Measurements from ENCODE around the gene PARD3B.

Gene PARD3B

GRCh38 chr2:204647626-204648025, 102.4 kb downstream of the PARD3B start:
- DNase-seq (ENCODE audit: extremely low read depth in 1 of 2, low read depth in 1 of 2): no peak

GRCh38 chr2:204650611-204651010, 105.3 kb downstream of the PARD3B start:
- no peak for DNase-seq (ENCODE audit: extremely low read depth in 1 of 2, low read depth in 1 of 2)

- DNase-seq (ENCODE audit: extremely low read depth in 1 of 2, low read depth in 1 of 2): no peak
Measured at GRCh38 chr2:204652063-204652462, 106.8 kb downstream of the PARD3B start.

- DNase-seq (ENCODE audit: extremely low read depth in 1 of 2, low read depth in 1 of 2): no peak
Measured at GRCh38 chr2:204654669-204655068, 109.4 kb downstream of the PARD3B start.

GRCh38 chr2:204655101-204655500, 109.8 kb downstream of the PARD3B start:
- no peak for DNase-seq (ENCODE audit: extremely low read depth in 1 of 2, low read depth in 1 of 2)

GRCh38 chr2:204655626-204656025, 110.4 kb downstream of the PARD3B start:
- DNase-seq (ENCODE audit: extremely low read depth in 1 of 2, low read depth in 1 of 2): no peak

- DNase-seq (ENCODE audit: extremely low read depth in 1 of 2, low read depth in 1 of 2): no peak
Measured at GRCh38 chr2:204657024-204657423, 111.7 kb downstream of the PARD3B start.

GRCh38 chr2:204662956-204663355, 117.7 kb downstream of the PARD3B start:
- DNase-seq (ENCODE audit: extremely low read depth in 1 of 2, low read depth in 1 of 2): no peak

GRCh38 chr2:204663816-204664425, 118.6 kb downstream of the PARD3B start:
- DNase-seq (ENCODE audit: extremely low read depth in 1 of 2, low read depth in 1 of 2): no peak

- no peak for DNase-seq (ENCODE audit: extremely low read depth in 1 of 2, low read depth in 1 of 2)
Measured at GRCh38 chr2:204664708-204665121, 119.4 kb downstream of the PARD3B start.

GRCh38 chr2:204665207-204665606, 119.9 kb downstream of the PARD3B start:
- no peak for DNase-seq (ENCODE audit: extremely low read depth in 1 of 2, low read depth in 1 of 2)

- no peak for DNase-seq (ENCODE audit: extremely low read depth in 1 of 2, low read depth in 1 of 2)
Measured at GRCh38 chr2:204665771-204666170, 120.5 kb downstream of the PARD3B start.

GRCh38 chr2:204667990-204668389, 122.7 kb downstream of the PARD3B start:
- no peak for DNase-seq (ENCODE audit: extremely low read depth in 1 of 2, low read depth in 1 of 2)

- no peak for DNase-seq (ENCODE audit: extremely low read depth in 1 of 2, low read depth in 1 of 2)
Measured at GRCh38 chr2:204669382-204669781, 124.1 kb downstream of the PARD3B start.

- DNase-seq (ENCODE audit: extremely low read depth in 1 of 2, low read depth in 1 of 2): no peak
Measured at GRCh38 chr2:204670124-204670523, 124.8 kb downstream of the PARD3B start.

GRCh38 chr2:204670756-204671155, 125.5 kb downstream of the PARD3B start:
- no peak for DNase-seq (ENCODE audit: extremely low read depth in 1 of 2, low read depth in 1 of 2)

- no peak for DNase-seq (ENCODE audit: extremely low read depth in 1 of 2, low read depth in 1 of 2)
Measured at GRCh38 chr2:204672772-204673171, 127.5 kb downstream of the PARD3B start.

GRCh38 chr2:204673877-204674276, 128.6 kb downstream of the PARD3B start:
- DNase-seq (ENCODE audit: extremely low read depth in 1 of 2, low read depth in 1 of 2): no peak

GRCh38 chr2:204678031-204678430, 132.8 kb downstream of the PARD3B start:
- no peak for DNase-seq (ENCODE audit: extremely low read depth in 1 of 2, low read depth in 1 of 2)

- no peak for DNase-seq (ENCODE audit: extremely low read depth in 1 of 2, low read depth in 1 of 2)
Measured at GRCh38 chr2:204680576-204680975, 135.3 kb downstream of the PARD3B start.

GRCh38 chr2:204681412-204681811, 136.1 kb downstream of the PARD3B start:
- no peak for DNase-seq (ENCODE audit: extremely low read depth in 1 of 2, low read depth in 1 of 2)

- no peak for DNase-seq (ENCODE audit: extremely low read depth in 1 of 2, low read depth in 1 of 2)
Measured at GRCh38 chr2:204683384-204683783, 138.1 kb downstream of the PARD3B start.

- DNase-seq (ENCODE audit: extremely low read depth in 1 of 2, low read depth in 1 of 2): no peak
Measured at GRCh38 chr2:204686406-204686805, 141.1 kb downstream of the PARD3B start.
